ENCODE data around the gene LANCL1. TPM values are rescaled to one million over a fixed set of nuclear protein-coding genes. Genes with fewer than 3 reads are reported as not detected.

LANCL1 gene
- total RNA-seq, 2 donors from 2014 or later: 19.7 to 48.8 TPM

- DNase-seq (no peak), ATAC-seq (no peak)
- H3K27me3 ChIP-seq: no peaks in the 10 kb centered on the region
- peaks cover 0 to 10% of the 10 kb centered on the region in 2 donors for H3K36me3 ChIP-seq (replicated peaks in 1 of 2; ENCODE audit: insufficient read depth in 1 of 2, low read depth in 2 of 2)
- H3K27ac ChIP-seq: no peak overlapping the region
- no peaks in the 10 kb centered on the region for H3K9me3 ChIP-seq
- intact Hi-C loops (cut with DNase I): no loop called here
- 89 to 90% methylated on average over 3 of the region's 3 CpGs for WGBS, 2 donors
- TF ChIP-seq CTCF (IDR thresholded peaks at IDR 0.05) (no peak), POLR2A (IDR thresholded peaks at IDR 0.05) (no peak)
- H3K4me3 ChIP-seq: no peak overlapping the region
- no peaks in the 10 kb centered on the region for H3K4me1 ChIP-seq
Measured at GRCh38 chr2:210460322-210461227, 16.0 kb downstream of the LANCL1 start.

GRCh38 chr2:210459880-210460279, 16.7 kb downstream of the LANCL1 start:
- no peak for DNase-seq
- no peak overlapping the region for H3K4me3 ChIP-seq
- H3K4me1 ChIP-seq: no peaks in the 10 kb centered on the region
- H3K36me3 ChIP-seq (replicated peaks in 1 of 2; ENCODE audit: insufficient read depth in 1 of 2, low read depth in 2 of 2): peaks cover 0 to 5% of the 10 kb centered on the region in 2 donors
- TF ChIP-seq POLR2A (IDR thresholded peaks at IDR 0.05): no peak
- no peak for TF ChIP-seq CTCF (IDR thresholded peaks at IDR 0.05)
- intact Hi-C loops (cut with DNase I): no loop called here
- no peak overlapping the region for H3K27ac ChIP-seq
- no peaks in the 10 kb centered on the region for H3K27me3 ChIP-seq
- WGBS, 2 donors: 83 to 86% methylated on average over 5 of the region's 5 CpGs
- no peak for ATAC-seq
- H3K9me3 ChIP-seq: no peaks in the 10 kb centered on the region

- Histone ChIP-seq H3K9me3 (no peaks in the 10 kb centered on the region), H3K27me3 (no peaks in the 10 kb centered on the region), H3K4me3 (no peak overlapping the region), H3K4me1 (no peaks in the 10 kb centered on the region), H3K36me3 (replicated peaks in 1 of 2; ENCODE audit: insufficient read depth in 1 of 2, low read depth in 2 of 2) (peaks cover 0 to 8% of the 10 kb centered on the region in 2 donors), H3K27ac (no peak overlapping the region)
- DNase-seq (no peak), ATAC-seq (no peak)
- TF ChIP-seq POLR2A (IDR thresholded peaks at IDR 0.05) (no peak), CTCF (IDR thresholded peaks at IDR 0.05) (no peak)
- WGBS, 2 donors: 94 to 95% methylated on average over 3 of the region's 3 CpGs
- intact Hi-C loops (cut with DNase I): no loop called here
Measured at GRCh38 chr2:210459407-210459806, 17.2 kb downstream of the LANCL1 start.

GRCh38 chr2:210458395-210458794, 18.2 kb downstream of the LANCL1 start:
- WGBS, 2 donors: 92 to 94% methylated on average over 4 of the region's 4 CpGs
- TF ChIP-seq CTCF (IDR thresholded peaks at IDR 0.05): no peak
- no peak for TF ChIP-seq POLR2A (IDR thresholded peaks at IDR 0.05)
- Histone ChIP-seq H3K27ac (no peak overlapping the region), H3K4me1 (no peaks in the 10 kb centered on the region), H3K36me3 (replicated peaks in 1 of 2; ENCODE audit: insufficient read depth in 1 of 2, low read depth in 2 of 2) (peaks cover 0 to 8% of the 10 kb centered on the region in 2 donors), H3K27me3 (no peaks in the 10 kb centered on the region), H3K9me3 (no peaks in the 10 kb centered on the region), H3K4me3 (no peak overlapping the region)
- DNase-seq (no peak), ATAC-seq (no peak)
- intact Hi-C loops (cut with DNase I): no loop called here

GRCh38 chr2:210456571-210456970, 20.0 kb downstream of the LANCL1 start:
- Histone ChIP-seq H3K4me1 (no peaks in the 10 kb centered on the region), H3K4me3 (no peak overlapping the region), H3K27me3 (no peaks in the 10 kb centered on the region), H3K9me3 (no peaks in the 10 kb centered on the region), H3K36me3 (replicated peaks in 1 of 2; ENCODE audit: insufficient read depth in 1 of 2, low read depth in 2 of 2) (peaks cover 0 to 10% of the 10 kb centered on the region in 2 donors), H3K27ac (no peak overlapping the region)
- DNase-seq (no peak), ATAC-seq (no peak)
- TF ChIP-seq POLR2A (IDR thresholded peaks at IDR 0.05) (no peak), CTCF (IDR thresholded peaks at IDR 0.05) (no peak)
- 72 to 80% methylated on average over 1 of the region's 1 CpG for WGBS, 2 donors
- intact Hi-C loops (cut with DNase I): no loop called here
